Psoas muscle (tissue), 8 donors: Measurements from ENCODE around the gene DDX25. TPM values are rescaled to one million over a fixed set of nuclear protein-coding genes. Genes with fewer than 3 reads are reported as not detected.

ENCODE experiments used
- ATAC-seq, 4 donors: fragments of 200-7000 bp; cut with Tn5 transposase; one replicate each; pipeline ENCODE4 v1.9.1; 2020; ENCODE audit warnings: moderate library complexity in 3 of 4, mild to moderate bottlenecking in 2 of 4
- DNase-seq, 2 donors: peaks; one replicate each; pipeline ENCODE4 v3.0.0-alpha.2; 2020
- H3K27ac ChIP-seq: fragments of 200-600 bp; one replicate; pipeline ENCODE4 v1.8.0; 2022
- H3K27me3 ChIP-seq, 3 donors: fragments of 200-600 bp in 1 of 3; one replicate each; pipeline versions ENCODE4 v1.6.1 to v1.8.0; 2013 to 2022; ENCODE audit warnings: low read length in 2 of 3, mild to moderate bottlenecking in 2 of 3, moderate library complexity in 1 of 3; ENCODE audit not compliant: insufficient read depth in 3 of 3
- H3K36me3 ChIP-seq, 2 donors: fragments of 200-600 bp in 1 of 2; one replicate each; pipeline versions ENCODE4 v1.6.1 to v1.8.0; 2013 to 2022; ENCODE audit warnings: low read depth in 1 of 2, mild to moderate bottlenecking in 1 of 2, moderate library complexity in 1 of 2; ENCODE audit not compliant: insufficient read depth in 1 of 2
- H3K4me1 ChIP-seq: fragments of 200-600 bp; one replicate; pipeline ENCODE4 v1.8.0; 2022
- H3K4me3 ChIP-seq: fragments of 200-600 bp; one replicate; pipeline ENCODE4 v1.8.0; 2022; ENCODE audit warnings: mild to moderate bottlenecking
- H3K9me3 ChIP-seq: fragments of 200-600 bp; one replicate; pipeline ENCODE4 v1.8.0; 2022
- CTCF ChIP-seq: fragments of 200-600 bp; IDR thresholded peaks from one replicate; pipeline ENCODE4 v1.8.0; 2022; ENCODE audit warnings: antibody characterized with exemption
- WGBS, 3 donors: extraction: QIAGEN DNeasy Blood & Tissue Kit; methylation state at CpG; one replicate each; pipeline versions ENCODE4 v1.1.6 to v1.1.7; 2013; 5-methylcytosine and 5-hydroxymethylcytosine counted together
- intact Hi-C, 2 donors: fragments of 100-400 bp; cut with DNase I; formaldehyde crosslinking; loops; one replicate each; pipeline versions ENCODE4 v1.11.0 to v1.14.2; 2022
- polyA plus RNA-seq, 3 donors: library from polyadenylated mRNA; stranded (reverse); fragments of 200-250 nt; gene quantifications; one replicate each; pipeline ENCODE4 v1.2.3, GENCODE V29; 2013
- total RNA-seq, 4 donors: library from RNA; stranded (reverse); fragmentation: NEBNext Ultra II Directional in 2 of 4; extraction: Animal tissue kit (Norgen Biotek cat#: 25700) in 2 of 4; gene quantifications; one replicate each; pipeline versions ENCODE4 v1.2.1 to v1.2.4, GENCODE V29; 2021 to 2023
- donor health status: healthy with polysubstance abuse.
- donor health status: DM: no; HTN: no; CAD: no; lungs with moderate emphysema.
- donor health status: Bipolar disorder and iron deficiency.
- donor health status: healthy.
- donor health status: DM: yes; HTN: yes; CAD: no.
- donor health status: DM: no; HTN: no; CAD: no.
- donor health status: DM: no; HTN: no; CAD: no.
- donor health status: DM: yes; HTN: yes; CAD: no.

The DDX25 gene
- total and polyA plus RNA-seq, 7 donors = 0.01 TPM; not detected in 6

GRCh38 chr11:125951731-125952130, 47.4 kb downstream of the DDX25 start:
- intact Hi-C loops = no loop called here
- TF ChIP-seq CTCF = no peak
- ATAC-seq = no peak
- Histone ChIP-seq H3K9me3 (no peaks in the 10 kb centered on the region), H3K27ac (no peak overlapping the region), H3K4me1 (no peaks in the 10 kb centered on the region), H3K27me3 (no peaks in the 10 kb centered on the region), H3K36me3 (no peaks in the 10 kb centered on the region), H3K4me3 (no peak overlapping the region)
- WGBS, 3 donors = 60 to 63% (median 62%) methylated on average over 9 to 11 of the region's 11 CpGs
- DNase-seq = no peak

GRCh38 chr11:125952559-125952958, 48.3 kb downstream of the DDX25 start:
- no peaks in the 10 kb centered on the region for H3K27me3 ChIP-seq
- TF ChIP-seq CTCF = no peak
- 13 to 54% (median 31%) methylated on average over 2 of the region's 2 CpGs for WGBS, 3 donors
- no peak overlapping the region for H3K27ac ChIP-seq
- ATAC-seq (no peak), DNase-seq (no peak)
- no peaks in the 10 kb centered on the region for H3K4me1 ChIP-seq
- no peaks in the 10 kb centered on the region for H3K9me3 ChIP-seq
- no peaks in the 10 kb centered on the region for H3K36me3 ChIP-seq
- intact Hi-C loops = no loop called here
- H3K4me3 ChIP-seq = no peak overlapping the region

GRCh38 chr11:125952973-125953372, 48.7 kb downstream of the DDX25 start:
- Histone ChIP-seq H3K4me3 (no peak overlapping the region), H3K27me3 (no peaks in the 10 kb centered on the region), H3K36me3 (no peaks in the 10 kb centered on the region), H3K27ac (no peak overlapping the region), H3K9me3 (no peaks in the 10 kb centered on the region), H3K4me1 (no peaks in the 10 kb centered on the region)
- ATAC-seq (peak; percentile 44 to 83 (median 70)), DNase-seq (peak; percentile 46 to 66)
- intact Hi-C loops = no loop called here
- TF ChIP-seq CTCF = no peak
- WGBS, 3 donors = 22 to 31% (median 26%) methylated on average over 7 of the region's 7 CpGs

- no peak overlapping the region for H3K27ac ChIP-seq
- H3K4me3 ChIP-seq = no peak overlapping the region
- no peak for TF ChIP-seq CTCF
- no peaks in the 10 kb centered on the region for H3K4me1 ChIP-seq
- H3K9me3 ChIP-seq = no peaks in the 10 kb centered on the region
- H3K27me3 ChIP-seq = no peaks in the 10 kb centered on the region
- no peaks in the 10 kb centered on the region for H3K36me3 ChIP-seq
- ATAC-seq (no peak), DNase-seq (no peak)
- intact Hi-C loops = no loop called here
- 68 to 76% (median 71%) methylated on average over 18 to 20 of the region's 20 CpGs for WGBS, 3 donors
Measured at GRCh38 chr11:125953401-125953935, 49.2 kb downstream of the DDX25 start.
